Nephron progenitor cell (in vitro differentiated cells): ENCODE data around the gene POLR1E.

Source experiments
- DNase-seq: peaks from one replicate; pipeline ENCODE4 v3.0.0; 2021
- H3K27ac Mint-ChIP-seq: 2 replicates; pipeline ENCODE4 v1.8.0; 2021; ENCODE audit warnings: mild to moderate bottlenecking, moderate library complexity, mixed read lengths
- H3K27me3 Mint-ChIP-seq: 2 replicates; pipeline ENCODE4 v1.8.0; 2021; ENCODE audit warnings: mild to moderate bottlenecking, low read depth, mixed read lengths; ENCODE audit not compliant: poor library complexity
- H3K36me3 Mint-ChIP-seq: 2 replicates; pipeline ENCODE4 v1.8.0; 2021; ENCODE audit warnings: low read depth, mixed read lengths
- H3K4me1 Mint-ChIP-seq: 2 replicates; pipeline ENCODE4 v1.8.0; 2021; ENCODE audit warnings: mixed read lengths
- H3K4me3 Mint-ChIP-seq: 2 replicates; pipeline ENCODE4 v1.8.0; 2021; ENCODE audit warnings: mild to moderate bottlenecking, moderate library complexity, mixed read lengths
- H3K9me3 Mint-ChIP-seq: 2 replicates; pipeline ENCODE4 v1.8.0; 2021; ENCODE audit warnings: mild to moderate bottlenecking, moderate library complexity, mixed read lengths
- TF ChIP-seq, protein P1 (sequence below): fragments of 200-600 bp; sonication (generic); IDR thresholded peaks from 2 replicates; pipeline ENCODE4 v1.5.0; 2021; ENCODE audit warnings: antibody characterized with exemption

The POLR1E gene

DNA sequence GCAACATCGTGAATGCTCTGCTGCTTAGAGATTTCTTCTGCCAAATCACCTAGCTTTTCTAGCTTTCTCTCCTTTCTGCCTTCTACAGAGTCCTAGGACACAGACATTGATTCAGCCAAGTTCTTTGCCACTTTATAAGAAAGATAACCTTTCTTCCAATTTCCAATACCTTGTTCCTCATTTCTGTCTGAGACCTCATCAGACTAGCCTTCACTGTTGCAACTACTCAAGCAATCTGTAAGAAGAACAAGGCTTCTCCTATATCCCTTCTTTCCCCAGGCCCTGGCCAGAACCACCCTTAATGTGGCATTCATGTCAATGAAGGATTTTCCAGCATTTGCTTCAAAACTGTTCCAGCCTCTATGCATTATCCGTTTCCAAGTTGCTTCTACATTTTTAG is 66.1 kb downstream of the POLR1E start:
- Mint-ChIP-seq H3K27ac (peak overlapping the region; percentile 12), H3K4me1 (no peaks in the 10 kb centered on the region), H3K27me3 (peaks cover 7% of the 10 kb centered on the region), H3K9me3 (peaks cover 4% of the 10 kb centered on the region), H3K36me3 (peaks cover 58% of the 10 kb centered on the region), H3K4me3 (no peak overlapping the region)
- TF ChIP-seq, protein P1, sequence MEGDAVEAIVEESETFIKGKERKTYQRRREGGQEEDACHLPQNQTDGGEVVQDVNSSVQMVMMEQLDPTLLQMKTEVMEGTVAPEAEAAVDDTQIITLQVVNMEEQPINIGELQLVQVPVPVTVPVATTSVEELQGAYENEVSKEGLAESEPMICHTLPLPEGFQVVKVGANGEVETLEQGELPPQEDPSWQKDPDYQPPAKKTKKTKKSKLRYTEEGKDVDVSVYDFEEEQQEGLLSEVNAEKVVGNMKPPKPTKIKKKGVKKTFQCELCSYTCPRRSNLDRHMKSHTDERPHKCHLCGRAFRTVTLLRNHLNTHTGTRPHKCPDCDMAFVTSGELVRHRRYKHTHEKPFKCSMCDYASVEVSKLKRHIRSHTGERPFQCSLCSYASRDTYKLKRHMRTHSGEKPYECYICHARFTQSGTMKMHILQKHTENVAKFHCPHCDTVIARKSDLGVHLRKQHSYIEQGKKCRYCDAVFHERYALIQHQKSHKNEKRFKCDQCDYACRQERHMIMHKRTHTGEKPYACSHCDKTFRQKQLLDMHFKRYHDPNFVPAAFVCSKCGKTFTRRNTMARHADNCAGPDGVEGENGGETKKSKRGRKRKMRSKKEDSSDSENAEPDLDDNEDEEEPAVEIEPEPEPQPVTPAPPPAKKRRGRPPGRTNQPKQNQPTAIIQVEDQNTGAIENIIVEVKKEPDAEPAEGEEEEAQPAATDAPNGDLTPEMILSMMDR, result no peak
- no peak for DNase-seq
